COR-L47 (cell line): Measurements from ENCODE around the gene DTHD1.

ENCODE experiments used
- DNase-seq: peaks from one replicate; lab custom pipeline; 2025; lab: John Stamatoyannopoulos, UW

DTHD1 gene

DNA sequence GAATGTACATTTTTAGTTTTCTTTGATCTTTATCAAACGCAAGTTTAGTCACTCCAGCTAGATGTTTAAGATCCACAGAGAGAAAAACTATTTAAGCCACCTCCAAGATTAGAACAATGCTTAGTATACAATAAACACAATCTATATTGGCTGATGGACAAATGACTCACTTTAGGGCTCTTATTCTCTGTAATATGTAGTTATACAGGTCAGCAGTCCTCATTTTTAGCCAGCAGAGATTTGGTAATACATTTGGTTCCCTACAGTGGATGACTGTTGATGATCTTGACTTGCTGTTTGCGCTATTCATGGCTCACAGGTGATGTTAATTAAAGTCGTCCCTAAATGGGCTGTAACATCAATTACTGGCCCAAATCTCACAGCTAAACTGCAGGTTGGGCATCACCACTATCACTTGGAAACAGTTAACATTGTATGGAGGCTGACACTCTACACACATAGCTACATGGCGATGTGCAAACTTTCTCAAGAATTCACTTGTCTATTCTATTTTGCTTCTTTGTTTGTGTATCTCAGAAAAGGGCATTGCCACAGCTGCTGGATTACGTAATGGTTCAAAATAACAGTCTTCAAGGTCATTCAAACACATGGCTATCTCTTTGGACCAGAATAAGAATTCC lies 11.8 kb upstream of the DTHD1 start:
- DNase-seq = no peak

DNA sequence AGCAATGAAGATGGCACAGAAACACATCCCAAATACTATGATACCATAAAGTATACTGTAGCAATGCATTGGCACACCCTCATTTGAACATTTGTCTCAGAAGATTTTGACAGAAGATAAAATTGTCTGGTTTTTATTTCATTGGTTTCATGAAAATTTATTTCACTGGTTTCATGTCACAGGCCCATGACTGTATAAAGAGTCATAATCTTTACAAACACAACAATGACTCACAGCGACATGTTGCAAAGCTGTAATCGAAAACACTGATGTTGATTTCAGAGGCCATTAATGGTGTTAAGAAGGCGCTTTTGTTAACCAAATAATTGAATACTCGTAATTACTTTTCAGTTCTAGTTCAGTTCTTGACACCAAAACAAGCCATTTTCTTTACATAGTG lies 8.1 kb upstream of the DTHD1 start:
- DNase-seq = no peak

DNA sequence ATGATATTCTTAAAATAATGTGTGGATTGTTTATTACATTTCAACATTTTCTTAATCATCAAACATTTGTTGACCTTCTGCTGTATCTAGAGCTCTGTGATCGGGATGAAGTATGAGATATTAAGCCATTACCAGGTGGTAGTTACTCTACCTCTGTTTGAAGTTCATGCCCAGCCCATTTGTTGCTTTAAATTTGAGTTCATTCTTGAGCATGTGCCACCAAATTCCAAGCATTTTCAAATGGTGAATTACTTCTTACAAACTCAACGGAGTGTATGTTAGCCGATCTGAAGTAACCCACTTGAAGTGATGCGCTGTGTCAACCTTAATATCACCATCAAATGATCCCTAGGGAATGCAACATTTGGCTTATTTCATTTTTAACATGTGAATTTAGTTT lies 7.3 kb upstream of the DTHD1 start:
- no peak for DNase-seq

DNA sequence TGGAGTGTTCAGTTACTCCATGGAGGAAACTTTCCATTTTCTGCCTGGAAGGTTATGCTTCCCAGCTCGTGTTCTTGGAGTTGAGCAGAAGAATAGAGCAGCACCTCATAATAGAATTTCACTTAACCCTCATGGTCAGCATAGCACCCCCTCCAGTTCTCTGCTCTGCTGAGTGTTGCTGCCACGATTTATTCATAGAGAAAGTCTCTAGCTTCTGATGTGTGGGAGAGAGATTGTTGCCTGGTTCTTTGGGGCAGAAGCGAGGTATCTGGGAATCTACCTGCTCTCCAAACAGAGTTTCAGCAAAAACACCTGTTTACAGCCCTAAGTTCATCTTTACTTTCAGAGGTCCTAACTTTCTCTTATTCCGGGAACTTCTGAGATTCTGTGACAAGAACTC lies 3.9 kb upstream of the DTHD1 start:
- no peak for DNase-seq

- no peak for DNase-seq
These were observed 2.6 kb upstream of the DTHD1 start for GRCh38 chr4:36278789-36279188.

DNA sequence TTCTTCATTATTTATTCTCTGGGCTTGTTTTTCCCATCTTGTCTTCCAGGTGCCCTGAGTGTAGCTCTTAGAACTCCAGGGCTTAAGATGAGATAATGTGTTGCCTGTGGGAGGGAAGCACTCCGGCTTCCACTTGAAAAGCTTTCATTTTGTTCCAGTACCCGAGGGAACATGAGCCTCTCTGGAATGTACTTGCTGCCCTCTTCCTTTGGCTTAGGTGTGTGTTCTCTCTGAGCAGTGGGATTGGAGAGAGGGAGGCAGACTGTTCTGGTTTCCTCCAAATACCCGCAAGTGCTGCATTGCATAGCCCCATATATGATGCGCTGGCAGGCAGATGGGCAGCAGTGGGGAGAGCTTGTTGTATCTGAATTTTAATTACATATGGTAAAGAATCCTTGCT lies 861 bp upstream of the DTHD1 start:
- no peak for DNase-seq

DNA sequence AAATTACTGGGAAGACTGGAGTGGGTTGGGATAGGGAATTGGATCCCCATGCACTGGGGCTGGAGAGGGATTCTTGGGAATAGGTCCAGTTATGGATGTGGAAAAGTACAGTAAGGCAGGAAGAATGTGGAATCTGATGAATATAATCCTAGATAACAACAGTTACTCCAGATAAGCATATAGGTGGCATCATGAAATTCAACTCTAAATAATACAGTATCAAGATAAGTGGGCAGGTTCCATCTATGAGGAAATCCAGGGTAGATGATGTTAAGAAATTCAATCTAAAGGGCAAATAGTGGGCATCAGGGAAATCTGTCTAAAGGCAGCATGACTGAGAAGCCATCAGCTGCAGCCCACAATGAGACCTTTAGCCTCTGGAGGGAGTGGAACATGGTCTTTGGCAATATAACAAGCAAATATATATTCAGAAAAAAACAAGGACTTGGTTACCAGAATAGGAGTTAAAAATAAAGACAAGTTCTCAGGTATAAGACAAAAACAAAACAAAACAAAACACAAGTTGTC lies 1.2 kb downstream of the DTHD1 start:
- DNase-seq = no peak

GRCh38 chr4:36283912-36284465 lies 2.6 kb downstream of the DTHD1 start:
- no peak for DNase-seq

DNA sequence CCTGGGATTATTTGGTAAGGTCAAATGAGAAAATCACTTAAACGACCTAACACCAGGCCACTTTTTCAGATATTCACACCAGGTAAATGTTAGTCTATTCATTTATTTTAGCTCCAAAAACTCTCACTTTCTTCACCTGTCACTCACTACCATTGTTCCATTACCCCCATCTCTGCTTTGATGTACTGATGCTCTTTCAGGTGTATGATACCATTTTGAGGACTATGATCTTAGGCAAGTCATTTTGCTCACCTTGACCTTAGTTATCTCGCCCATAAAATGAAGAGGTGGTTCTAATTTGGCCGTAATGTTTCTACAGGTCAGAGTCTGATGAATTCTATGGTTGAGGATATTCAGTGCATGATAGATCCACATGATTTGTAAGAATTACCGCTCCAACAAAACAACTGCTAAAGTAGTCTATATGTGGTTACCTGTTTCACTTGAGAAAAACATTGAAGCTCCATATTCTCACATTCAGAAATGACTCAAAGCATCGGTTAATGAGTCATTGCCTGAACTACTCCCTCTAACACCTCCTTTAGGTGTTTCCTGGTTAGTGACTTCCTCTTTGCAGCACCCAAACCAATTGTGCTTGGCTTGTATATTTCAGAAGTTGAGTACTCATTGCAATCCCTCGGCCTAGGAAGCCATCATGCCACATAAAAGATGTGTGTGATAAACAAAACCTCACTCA lies 4.5 kb downstream of the DTHD1 start:
- no peak for DNase-seq

- DNase-seq = no peak
These were observed 5.1 kb downstream of the DTHD1 start for GRCh38 chr4:36286481-36286871.

DNA sequence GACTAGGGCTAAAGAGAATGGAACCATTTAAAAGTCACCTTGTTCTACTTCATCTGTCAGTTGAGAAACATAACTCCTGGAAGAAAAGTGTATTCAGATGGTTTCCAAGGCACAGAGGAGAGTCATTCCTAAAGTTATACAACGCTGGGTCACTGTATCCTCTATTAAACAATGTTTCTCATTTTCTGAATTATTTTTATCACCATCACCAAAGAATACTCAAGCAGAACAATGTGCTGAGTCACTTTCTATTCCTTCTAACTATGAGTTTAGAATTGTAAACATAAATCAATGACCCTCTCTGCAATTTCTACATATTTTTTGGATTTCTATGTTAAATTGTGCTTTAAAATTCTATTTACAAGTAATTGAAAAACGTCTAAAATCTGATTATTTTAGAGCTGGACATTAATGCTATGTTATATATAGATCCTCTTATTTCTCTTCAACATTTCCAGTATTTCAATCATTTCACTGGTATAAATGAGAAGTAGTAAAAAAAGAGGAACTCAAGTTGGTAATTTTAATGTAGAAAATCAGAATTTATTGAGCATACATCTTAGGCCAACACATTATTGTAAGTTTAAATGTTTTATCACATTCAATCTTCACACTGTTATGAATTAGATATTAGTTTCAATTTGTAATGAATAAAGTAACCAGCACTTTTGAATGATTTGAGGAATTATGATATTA lies 7.5 kb downstream of the DTHD1 start:
- DNase-seq = no peak

DNA sequence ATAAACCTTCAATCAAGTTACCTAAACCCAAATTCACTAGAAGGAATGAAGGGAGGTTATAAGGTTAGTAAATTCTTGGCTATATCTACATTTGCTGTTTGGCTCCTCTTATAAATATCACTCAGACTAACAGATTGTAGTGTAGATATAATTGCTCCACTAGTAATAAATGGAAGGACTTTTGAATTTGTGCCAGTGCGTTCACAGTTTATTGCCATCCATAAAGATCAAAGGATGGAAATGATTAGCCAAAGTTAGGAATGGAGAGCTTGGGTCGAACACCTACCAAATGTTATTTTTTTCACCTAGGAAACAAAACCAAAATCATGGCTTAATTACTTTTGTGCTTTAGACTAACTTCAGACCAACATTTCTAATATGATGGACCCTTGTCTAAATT lies 9.2 kb downstream of the DTHD1 start:
- no peak for DNase-seq

GRCh38 chr4:36292556-36293188 lies 11.3 kb downstream of the DTHD1 start:
- DNase-seq = no peak

- no peak for DNase-seq
These were observed 19.7 kb downstream of the DTHD1 start for GRCh38 chr4:36301127-36301526.

GRCh38 chr4:36303426-36304137 lies 22.2 kb downstream of the DTHD1 start:
- DNase-seq = no peak

- no peak for DNase-seq
These were observed 22.8 kb downstream of the DTHD1 start for GRCh38 chr4:36304138-36304681.

DNA sequence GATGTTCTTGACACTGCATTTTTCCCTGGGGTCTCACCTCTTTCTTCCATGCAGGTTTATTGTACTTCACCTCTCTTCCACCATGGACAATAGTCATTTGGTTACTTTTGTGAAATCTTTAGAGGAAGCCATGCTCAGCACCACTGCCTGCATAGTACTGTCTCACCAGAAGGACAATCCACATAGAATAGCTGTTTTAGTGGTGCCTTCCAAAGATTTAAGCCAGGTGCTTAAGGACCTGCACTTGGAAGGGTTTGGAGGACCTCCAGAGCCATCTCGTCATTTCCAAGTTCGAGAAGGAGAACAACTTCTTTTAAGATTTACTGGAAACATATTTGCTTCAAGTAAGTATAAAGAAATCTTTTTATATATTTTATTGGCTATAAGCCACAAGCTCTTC lies 26.7 kb downstream of the DTHD1 start:
- no peak for DNase-seq

DNA sequence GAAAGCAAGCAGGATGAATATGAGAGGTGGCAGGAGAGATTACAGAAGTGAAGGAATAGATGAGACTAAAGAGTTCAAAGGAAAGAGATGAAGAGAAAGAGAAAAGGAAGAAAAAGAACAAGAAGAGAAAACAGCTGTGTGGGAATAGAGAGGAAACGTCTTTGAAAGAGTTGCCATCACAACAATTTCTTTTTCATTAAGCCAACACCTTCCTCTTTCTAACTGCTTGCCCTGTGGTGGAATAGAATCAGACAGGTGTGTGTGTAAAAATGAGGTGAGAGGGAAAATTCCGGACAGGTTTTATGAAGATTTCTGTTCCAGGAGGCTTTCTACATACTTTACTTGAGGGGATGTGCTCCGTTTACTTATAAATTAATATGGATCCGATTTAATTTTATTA lies 28.8 kb downstream of the DTHD1 start:
- DNase-seq = no peak

- peak; percentile 4 for DNase-seq
These were observed 29.4 kb downstream of the DTHD1 start for GRCh38 chr4:36310793-36311192.

DNA sequence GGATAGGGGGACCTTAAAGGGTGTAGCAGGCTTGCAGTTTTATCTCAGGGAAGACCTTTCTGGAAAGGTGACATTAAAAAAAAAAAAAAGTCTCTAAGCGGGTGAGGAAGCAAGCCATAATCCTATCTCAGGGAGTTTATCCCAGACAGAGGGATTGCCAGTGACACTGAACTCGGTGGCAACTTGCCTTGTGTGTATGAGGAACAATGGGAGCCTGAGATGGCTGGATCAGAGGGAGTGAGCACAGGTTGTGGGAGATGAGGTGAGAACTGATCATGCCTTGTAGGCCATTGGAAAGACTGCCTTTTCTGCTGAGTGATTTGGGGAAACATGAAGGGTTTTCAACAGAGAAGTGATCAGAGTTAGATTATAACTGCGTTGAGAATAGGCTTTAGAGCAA lies 31.1 kb downstream of the DTHD1 start:
- no peak for DNase-seq

DNA sequence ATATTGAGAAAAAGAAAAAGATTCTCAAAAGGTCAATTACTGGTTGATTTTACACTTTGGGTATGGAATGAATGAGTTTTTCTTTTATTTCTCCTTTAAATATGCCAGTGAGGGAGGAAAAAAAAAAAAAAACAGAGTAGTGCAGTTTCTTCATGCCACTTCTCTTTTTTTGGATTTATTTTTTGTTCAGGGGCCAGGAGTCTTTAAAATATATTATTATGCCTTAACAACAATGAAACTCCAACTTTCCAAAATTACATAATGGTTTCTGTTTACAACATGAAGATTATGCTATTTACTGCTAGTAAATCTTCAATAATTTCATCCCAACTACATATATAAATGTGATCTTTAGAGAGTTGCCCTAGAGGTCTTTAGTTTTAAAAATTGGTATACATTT lies 31.9 kb downstream of the DTHD1 start:
- no peak for DNase-seq

DNA sequence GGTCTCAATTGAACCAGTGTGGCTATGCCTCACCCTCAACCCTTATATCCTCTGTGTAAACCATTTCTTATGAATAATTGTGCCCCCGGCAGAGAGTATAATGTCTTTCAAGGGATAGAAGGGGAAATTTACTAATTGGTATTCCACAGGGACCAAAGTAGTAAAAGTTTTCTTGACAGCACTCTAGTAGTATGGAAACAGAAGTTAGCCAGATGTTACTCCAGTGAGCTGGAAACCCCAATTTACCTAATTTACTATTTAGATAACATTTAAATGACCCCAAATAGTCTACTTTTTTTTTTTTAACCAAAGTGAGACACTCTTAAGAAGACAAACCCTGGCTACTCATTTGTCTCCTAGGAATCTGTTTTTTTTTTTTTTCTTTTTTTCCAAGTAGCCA lies 32.3 kb downstream of the DTHD1 start:
- DNase-seq = no peak
